ENCODE data around the gene TSPAN8.

TSPAN8 gene

DNA sequence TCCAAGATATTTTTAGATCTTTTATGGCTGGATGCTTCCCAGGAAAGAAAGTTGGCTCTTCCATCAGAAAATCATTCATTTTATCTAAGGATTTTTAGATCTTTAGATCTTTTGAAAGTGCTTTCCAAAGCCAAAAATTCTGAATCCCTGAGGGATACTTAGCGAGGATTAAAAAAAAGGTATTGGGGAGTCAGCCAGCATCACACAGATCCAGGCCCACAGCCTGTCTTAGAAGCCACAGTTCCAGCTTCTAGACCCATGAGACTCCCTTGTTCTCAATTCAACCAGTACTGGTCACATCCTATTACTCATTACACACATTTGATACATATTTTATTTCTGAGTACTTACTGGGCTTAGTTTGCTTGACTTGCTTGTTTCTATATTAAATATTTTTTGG is 49.9 kb downstream of the TSPAN8 start:
- TF ChIP-seq SIN3A (IDR thresholded peaks at IDR 0.05; ENCODE audit: borderline replicate concordance, insufficient read depth, low read length) (no peak), FOXP2 (optimal IDR thresholded peaks at IDR 0.05; ENCODE audit: borderline replicate concordance, extremely low read depth, extremely low read length, insufficient read depth) (no peak), POLR2AphosphoS5 (IDR thresholded peaks at IDR 0.05; ENCODE audit: low read depth, low read length) (no peak), TAF1 (IDR thresholded peaks at IDR 0.05; ENCODE audit: borderline replicate concordance, insufficient read depth, low read length) (no peak)
- TF ChIP-seq, protein P1, sequence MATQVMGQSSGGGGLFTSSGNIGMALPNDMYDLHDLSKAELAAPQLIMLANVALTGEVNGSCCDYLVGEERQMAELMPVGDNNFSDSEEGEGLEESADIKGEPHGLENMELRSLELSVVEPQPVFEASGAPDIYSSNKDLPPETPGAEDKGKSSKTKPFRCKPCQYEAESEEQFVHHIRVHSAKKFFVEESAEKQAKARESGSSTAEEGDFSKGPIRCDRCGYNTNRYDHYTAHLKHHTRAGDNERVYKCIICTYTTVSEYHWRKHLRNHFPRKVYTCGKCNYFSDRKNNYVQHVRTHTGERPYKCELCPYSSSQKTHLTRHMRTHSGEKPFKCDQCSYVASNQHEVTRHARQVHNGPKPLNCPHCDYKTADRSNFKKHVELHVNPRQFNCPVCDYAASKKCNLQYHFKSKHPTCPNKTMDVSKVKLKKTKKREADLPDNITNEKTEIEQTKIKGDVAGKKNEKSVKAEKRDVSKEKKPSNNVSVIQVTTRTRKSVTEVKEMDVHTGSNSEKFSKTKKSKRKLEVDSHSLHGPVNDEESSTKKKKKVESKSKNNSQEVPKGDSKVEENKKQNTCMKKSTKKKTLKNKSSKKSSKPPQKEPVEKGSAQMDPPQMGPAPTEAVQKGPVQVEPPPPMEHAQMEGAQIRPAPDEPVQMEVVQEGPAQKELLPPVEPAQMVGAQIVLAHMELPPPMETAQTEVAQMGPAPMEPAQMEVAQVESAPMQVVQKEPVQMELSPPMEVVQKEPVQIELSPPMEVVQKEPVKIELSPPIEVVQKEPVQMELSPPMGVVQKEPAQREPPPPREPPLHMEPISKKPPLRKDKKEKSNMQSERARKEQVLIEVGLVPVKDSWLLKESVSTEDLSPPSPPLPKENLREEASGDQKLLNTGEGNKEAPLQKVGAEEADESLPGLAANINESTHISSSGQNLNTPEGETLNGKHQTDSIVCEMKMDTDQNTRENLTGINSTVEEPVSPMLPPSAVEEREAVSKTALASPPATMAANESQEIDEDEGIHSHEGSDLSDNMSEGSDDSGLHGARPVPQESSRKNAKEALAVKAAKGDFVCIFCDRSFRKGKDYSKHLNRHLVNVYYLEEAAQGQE (IDR thresholded peaks at IDR 0.05; ENCODE audit: insufficient read depth in 1 of 2, low read depth in 2 of 2, low read length in 2 of 2): no peak

DNA sequence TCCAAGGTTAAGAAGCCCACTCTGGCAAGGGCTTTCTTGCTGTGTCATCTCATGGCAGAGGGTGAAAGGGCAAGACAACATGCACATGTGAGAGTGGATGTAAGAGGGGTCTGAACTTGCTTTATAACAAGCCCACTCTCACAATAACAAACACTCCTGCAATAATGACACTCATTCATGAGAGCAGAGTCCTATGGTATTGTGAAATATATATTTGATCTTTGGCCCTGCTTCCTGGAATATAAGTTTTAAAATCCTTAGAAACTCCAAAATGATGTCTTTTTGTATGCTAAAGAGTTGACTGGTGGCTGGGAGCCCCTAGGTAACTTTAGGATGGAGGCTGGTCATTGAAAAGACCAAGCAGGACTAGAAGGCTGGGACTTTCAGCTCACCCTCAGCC is 51.8 kb downstream of the TSPAN8 start:
- TF ChIP-seq FOXP2 (optimal IDR thresholded peaks at IDR 0.05; ENCODE audit: borderline replicate concordance, extremely low read depth, extremely low read length, insufficient read depth): no peak
- TF ChIP-seq SIN3A (IDR thresholded peaks at IDR 0.05; ENCODE audit: borderline replicate concordance, insufficient read depth, low read length): no peak
- TF ChIP-seq, protein P1 (IDR thresholded peaks at IDR 0.05; ENCODE audit: insufficient read depth in 1 of 2, low read depth in 2 of 2, low read length in 2 of 2): no peak
- TF ChIP-seq POLR2AphosphoS5 (IDR thresholded peaks at IDR 0.05; ENCODE audit: low read depth, low read length): no peak
- no peak for TF ChIP-seq TAF1 (IDR thresholded peaks at IDR 0.05; ENCODE audit: borderline replicate concordance, insufficient read depth, low read length)

DNA sequence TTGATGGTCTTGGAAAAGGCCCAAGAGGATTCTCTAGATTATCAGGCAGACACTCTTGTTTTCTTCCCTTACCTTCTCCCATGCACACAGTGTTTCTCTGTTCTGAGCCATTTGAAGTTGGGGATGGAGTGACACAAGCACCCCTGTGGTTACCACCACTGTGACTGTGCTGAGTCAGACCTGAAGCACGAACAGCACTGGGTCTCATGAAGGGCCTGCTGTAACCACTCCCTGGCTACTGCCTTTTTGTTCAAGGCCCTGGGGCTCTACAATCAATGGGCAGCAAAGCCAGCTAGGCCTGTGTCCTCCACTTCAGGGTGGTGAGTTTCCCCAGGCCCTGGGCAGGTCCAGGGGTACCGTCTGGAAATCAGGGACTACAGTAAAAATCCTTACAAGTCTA is 65.5 kb downstream of the TSPAN8 start:
- TF ChIP-seq TAF1 (IDR thresholded peaks at IDR 0.05; ENCODE audit: borderline replicate concordance, insufficient read depth, low read length) (no peak), SIN3A (IDR thresholded peaks at IDR 0.05; ENCODE audit: borderline replicate concordance, insufficient read depth, low read length) (no peak), POLR2AphosphoS5 (IDR thresholded peaks at IDR 0.05; ENCODE audit: low read depth, low read length) (no peak), FOXP2 (optimal IDR thresholded peaks at IDR 0.05; ENCODE audit: borderline replicate concordance, extremely low read depth, extremely low read length, insufficient read depth) (no peak)
- TF ChIP-seq, protein P1 (IDR thresholded peaks at IDR 0.05; ENCODE audit: insufficient read depth in 1 of 2, low read depth in 2 of 2, low read length in 2 of 2): no peak

- TF ChIP-seq FOXP2 (optimal IDR thresholded peaks at IDR 0.05; ENCODE audit: borderline replicate concordance, extremely low read depth, extremely low read length, insufficient read depth) (no peak), TAF1 (IDR thresholded peaks at IDR 0.05; ENCODE audit: borderline replicate concordance, insufficient read depth, low read length) (no peak), SIN3A (IDR thresholded peaks at IDR 0.05; ENCODE audit: borderline replicate concordance, insufficient read depth, low read length) (no peak), POLR2AphosphoS5 (IDR thresholded peaks at IDR 0.05; ENCODE audit: low read depth, low read length) (no peak)
- TF ChIP-seq, protein P1 (IDR thresholded peaks at IDR 0.05; ENCODE audit: insufficient read depth in 1 of 2, low read depth in 2 of 2, low read length in 2 of 2): no peak
These were observed 66.8 kb downstream of the TSPAN8 start for GRCh38 chr12:71090971-71091370.

DNA sequence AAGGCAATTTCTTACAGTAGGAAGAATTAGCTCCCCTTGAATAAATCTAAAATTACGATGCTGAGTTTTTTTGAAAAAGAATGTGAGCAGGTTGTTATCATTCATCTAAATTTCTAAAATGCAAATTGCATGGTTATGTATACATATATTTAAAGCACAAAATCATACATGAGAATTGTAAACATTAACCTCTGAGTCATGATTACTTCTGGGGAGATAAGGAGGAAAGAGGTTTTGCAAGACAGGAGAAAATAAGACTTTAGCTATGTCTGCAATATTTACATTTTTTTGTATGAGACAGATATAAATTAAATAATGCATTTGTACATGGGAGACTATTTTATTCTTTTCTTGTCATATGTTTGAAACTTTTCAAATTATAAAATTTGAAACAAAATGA is 72.2 kb downstream of the TSPAN8 start:
- TF ChIP-seq FOXP2 (optimal IDR thresholded peaks at IDR 0.05; ENCODE audit: borderline replicate concordance, extremely low read depth, extremely low read length, insufficient read depth) (no peak), TAF1 (IDR thresholded peaks at IDR 0.05; ENCODE audit: borderline replicate concordance, insufficient read depth, low read length) (no peak), SIN3A (IDR thresholded peaks at IDR 0.05; ENCODE audit: borderline replicate concordance, insufficient read depth, low read length) (no peak), POLR2AphosphoS5 (IDR thresholded peaks at IDR 0.05; ENCODE audit: low read depth, low read length) (no peak)
- TF ChIP-seq, protein P1 (IDR thresholded peaks at IDR 0.05; ENCODE audit: insufficient read depth in 1 of 2, low read depth in 2 of 2, low read length in 2 of 2): no peak
